NCI-H345 (cell line): ENCODE data around the gene KCNJ13.

Experiments
- DNase-seq: peaks from one replicate; lab custom pipeline; 2025; lab: John Stamatoyannopoulos, UW

The KCNJ13 gene

GRCh38 chr2:232776435-232776834 is at the start of gene KCNJ13:
KCNJ13 (minus strand) TSS chr2:232776565; CDS start chr2:232771362, 5,203 bp downstream.
- no peak for DNase-seq

DNA sequence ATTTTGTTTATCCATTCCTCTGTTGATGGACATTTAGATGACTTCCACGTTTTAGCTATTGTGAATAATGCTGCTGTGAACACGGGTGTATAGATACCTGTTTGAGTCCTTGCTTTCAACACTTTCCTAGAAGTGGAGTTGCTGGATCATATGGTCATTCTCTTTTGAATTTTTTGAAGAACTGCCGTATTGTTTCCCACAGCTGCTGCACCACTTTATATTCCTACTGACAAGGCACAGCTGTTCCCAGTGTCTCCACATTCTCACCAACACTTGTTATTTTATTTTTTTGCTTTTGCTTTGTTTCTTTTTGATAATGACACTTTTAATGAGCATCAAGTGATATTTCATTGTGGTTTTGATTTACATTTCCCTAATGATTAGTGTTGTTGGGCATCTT is 41.4 kb upstream of the KCNJ13 start:
- DNase-seq: no peak

DNA sequence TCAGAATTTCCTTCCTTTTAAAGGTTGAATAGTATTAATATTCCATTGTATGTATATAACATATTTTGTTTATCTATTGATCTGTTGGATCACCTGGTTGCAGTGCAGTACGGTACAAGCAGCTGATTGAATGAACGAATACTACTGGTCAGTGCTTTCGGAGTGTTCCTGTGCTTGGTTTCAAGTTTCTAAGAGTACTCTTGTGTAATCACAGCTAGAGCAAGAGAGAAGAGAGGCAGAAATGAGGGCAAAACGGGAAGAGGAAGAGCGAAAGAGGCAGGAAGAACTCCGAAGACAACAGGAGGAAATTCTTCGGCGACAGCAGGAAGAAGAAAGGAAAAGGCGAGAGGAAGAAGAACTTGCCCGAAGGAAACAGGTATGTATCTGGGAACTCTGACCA is 40.3 kb upstream of the KCNJ13 start:
- no peak for DNase-seq

DNA sequence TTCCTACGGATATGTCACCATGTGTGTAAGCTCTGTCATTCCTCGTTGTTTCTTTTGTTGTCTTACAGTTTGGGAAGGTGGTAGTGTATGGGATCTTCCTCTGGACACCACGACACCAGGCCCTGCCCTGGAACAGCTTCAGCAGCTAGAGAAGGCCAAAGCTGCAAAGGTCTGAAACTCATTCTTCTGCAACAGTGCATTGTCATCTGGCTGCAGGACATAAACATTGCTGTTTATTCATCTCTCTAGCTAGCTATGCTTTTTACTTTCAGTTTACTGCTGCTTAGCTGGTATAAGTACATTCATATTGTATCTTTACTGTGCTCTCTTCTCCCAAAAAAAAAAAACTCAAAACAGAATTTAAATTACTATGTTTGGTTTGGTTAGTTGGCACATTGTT is 39.2 kb upstream of the KCNJ13 start:
- no peak for DNase-seq

DNA sequence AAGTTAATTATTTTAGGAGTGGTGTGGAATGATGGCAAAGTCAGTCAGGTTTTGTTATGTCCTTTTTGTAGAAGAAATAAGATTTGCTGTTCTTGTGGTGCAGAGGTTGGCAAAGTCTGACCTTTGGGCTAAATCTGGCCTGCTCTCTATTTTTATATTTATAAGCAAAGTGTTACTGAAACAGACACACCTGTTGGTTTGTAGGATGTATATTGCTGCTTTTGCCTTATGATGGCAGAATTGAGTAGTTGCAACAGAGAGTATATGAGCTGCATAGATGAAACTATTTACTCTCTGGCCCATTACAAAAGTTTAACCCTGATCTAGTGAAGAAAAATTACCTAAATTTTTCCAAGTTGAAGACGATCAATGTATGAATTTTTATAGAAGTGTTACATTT is 34.1 kb upstream of the KCNJ13 start:
- DNase-seq: no peak

DNA sequence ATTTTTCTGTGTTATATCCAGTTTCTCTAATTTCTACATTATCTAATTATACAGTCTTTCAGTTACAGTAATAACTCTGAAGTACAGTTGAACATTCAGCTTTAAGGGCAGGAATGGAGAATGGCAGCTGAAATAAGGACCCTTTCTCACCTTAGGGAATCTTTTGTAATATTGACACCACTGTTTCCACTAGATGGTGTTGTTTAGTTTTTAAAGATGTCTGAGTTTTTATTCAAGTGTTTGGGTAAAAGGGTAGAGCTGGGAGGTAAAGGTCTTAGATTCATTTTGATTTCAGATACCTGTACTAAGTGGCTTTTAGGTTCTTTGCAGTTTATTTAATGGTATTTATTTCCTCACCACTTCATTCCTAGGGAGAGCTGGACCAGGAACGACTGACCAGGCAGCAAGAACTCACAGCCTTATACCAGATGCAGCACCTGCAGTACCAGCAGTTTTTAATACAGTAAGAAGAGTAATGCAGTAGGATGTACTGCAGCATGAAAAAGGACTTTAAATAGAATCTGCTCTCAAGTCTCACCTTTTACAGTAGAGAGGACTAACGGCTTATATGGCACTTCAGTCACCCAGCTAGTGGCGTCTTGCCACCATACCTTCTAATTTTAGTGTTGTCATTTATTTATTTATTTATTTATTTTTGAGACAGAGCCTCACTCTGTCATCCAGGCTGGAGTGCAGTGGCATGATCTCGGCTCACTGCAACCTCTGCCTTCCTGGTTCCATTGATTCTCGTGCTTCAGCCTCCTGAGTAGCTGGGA is 33.2 kb upstream of the KCNJ13 start:
- DNase-seq: no peak

GRCh38 chr2:232802091-232802490 is 25.7 kb upstream of the KCNJ13 start:
- no peak for DNase-seq

DNA sequence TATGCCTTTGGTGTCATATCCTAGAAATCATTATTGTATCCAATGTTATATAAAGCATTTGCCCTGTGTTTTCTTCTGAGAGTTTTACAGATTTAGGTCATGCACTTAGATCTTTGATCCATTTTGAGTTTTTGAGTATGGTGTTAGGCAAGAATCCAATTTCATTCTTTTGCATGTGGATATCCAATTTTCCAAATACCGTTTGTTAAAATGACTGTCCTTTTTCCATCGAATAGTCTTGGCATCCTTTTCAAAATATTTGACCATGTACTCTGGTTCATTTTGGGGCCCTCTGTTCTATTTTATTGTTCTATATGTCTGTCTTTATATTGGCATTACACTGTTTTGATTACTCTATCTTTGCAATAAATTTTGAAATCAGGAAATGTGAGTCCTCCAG is 23.8 kb upstream of the KCNJ13 start:
- no peak for DNase-seq

DNA sequence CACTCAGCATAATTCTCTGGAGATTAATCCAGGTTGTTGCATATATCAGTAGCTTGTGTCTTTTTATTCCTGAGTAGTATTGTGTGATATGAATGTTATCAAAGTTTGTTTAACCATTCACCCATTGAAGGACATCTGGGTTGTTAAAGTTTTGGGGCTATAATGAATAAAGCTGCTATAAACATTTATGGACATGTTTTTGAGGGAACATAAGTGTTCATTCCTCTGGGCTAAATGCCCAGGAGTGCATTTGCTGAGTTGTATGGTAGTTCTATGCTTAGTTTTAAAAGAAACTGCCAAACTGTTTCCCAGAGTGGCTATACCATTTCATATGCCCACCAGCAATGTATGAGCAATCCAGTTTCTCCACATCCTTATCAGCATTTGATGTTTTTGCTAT is 21.8 kb upstream of the KCNJ13 start:
- DNase-seq: no peak

- no peak for DNase-seq
Observed at GRCh38 chr2:232795920-232796319, 19.6 kb upstream of the KCNJ13 start.

- no peak for DNase-seq
Observed at GRCh38 chr2:232794981-232795380, 18.6 kb upstream of the KCNJ13 start.

DNA sequence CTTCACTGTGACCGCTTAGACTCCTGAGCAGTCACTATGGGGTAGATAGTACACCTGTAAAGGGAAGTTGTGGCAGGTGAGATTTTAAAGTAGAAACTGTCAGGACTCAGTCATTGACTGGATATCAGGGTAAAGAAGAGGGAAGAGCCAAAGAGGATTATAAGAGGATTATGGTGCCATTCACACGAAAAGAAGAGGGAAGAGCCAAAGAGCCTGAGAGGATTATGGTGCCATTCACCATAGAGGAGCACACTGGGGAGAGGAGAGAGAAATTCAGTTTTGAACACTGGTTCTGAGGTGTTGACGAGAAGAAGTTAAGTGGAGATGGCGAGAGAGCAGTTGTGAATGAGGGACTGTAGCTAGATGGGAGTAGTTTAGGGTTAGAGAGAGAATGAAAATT is 16.9 kb upstream of the KCNJ13 start:
- DNase-seq: no peak

GRCh38 chr2:232791518-232791917 is 15.2 kb upstream of the KCNJ13 start:
- DNase-seq: no peak

DNA sequence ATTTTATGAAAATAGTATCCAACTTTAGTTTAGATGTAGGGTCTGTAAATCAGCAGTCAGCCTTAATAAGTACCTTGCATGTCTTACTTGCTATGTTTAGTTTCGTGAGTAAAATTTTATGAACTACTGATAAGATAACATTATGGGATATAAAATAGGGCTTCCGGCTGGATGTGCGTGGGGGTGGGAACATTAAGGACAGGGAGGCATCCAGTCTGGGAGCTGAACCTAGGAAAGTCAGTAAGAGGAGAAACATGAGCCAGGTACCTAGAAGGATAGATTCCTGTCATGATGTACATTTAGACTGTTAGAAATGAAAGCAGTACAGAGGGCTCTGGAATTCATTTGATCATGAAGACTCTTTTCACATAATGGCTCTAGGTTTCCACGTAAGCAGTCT is 12.7 kb upstream of the KCNJ13 start:
- DNase-seq: no peak

DNA sequence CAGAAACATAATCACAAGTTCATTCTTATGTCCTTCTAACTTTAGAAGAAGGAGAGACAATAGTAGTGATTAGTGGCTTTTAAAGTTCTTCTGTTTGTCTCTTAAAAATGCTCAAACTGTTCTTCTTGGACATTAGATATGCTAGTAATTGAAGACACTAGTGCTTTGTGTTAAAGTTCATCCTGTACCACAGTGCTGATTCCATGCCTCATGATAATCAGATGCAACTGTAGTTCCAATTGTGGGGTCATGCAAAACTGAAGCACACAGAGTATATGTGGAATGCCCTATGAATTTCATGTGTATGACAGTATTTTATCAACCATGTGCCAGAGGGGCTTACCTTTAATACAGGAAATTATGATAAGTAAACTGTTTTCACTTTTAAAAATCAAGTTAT is 11.4 kb upstream of the KCNJ13 start:
- DNase-seq: no peak

DNA sequence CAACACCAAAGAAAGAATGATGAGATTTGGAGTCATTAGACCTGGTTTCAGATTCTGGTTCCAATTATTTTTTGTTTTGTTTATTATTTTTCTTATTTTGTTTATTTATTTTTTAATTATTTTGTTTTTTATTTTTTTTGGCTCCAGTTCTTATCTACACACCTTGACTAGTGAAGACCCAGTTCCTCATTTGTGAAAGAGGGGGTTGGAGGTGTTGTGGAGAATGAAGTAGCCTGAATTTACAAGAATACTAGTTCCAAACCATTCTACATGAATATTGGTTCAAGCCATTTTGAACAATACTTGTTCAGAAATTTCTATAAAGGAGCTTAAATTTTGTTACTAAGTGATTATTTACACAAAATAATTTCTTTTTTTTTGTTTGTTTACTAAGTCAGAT is 6.9 kb upstream of the KCNJ13 start:
- DNase-seq: no peak

DNA sequence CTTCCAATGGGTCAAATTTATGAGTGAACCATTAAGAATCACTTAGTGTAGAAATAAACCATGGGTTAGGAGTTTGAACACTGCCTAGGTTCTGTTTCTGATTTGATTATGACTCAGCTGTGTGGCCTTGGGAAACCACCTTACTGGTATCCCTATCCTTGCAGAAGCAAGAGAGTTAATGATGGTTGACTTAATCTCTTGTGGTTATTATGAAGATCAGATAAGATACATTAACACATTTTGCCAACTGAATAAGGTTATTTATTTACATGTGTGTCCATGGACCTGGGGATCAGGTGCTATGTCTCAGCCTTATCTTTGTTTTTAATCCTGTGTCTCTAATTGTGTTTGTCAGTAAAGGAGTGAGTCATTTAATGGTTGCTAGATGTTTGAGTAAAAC is 5.4 kb upstream of the KCNJ13 start:
- DNase-seq: no peak

- DNase-seq: no peak
Observed at GRCh38 chr2:232779934-232780333, 3.6 kb upstream of the KCNJ13 start.

- no peak for DNase-seq
Observed at GRCh38 chr2:232779465-232779864, 3.1 kb upstream of the KCNJ13 start.

- no peak for DNase-seq
Observed at GRCh38 chr2:232777276-232777675, 911 bp upstream of the KCNJ13 start.

DNA sequence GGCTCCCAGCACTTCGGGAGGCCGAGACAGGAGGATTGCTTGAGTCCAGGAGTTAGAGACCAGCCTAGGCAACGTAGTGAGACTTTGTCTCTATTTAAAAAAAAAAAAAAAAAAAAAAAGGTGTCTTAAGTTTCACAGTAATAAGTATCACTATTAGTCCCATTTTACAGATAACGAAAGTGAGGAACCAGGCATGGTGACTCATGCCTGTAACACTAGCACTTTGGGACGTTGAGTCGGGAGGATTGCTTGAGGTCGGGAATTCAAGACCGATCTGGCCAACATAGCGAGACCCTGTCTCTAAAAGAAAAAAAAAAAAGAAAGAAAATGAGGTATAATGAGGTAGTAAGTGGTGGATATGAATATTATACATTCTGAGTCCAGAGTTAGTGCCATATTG is 2.5 kb downstream of the KCNJ13 start:
- DNase-seq: no peak

GRCh38 chr2:232772531-232772930 is 3.8 kb downstream of the KCNJ13 start:
- no peak for DNase-seq

DNA sequence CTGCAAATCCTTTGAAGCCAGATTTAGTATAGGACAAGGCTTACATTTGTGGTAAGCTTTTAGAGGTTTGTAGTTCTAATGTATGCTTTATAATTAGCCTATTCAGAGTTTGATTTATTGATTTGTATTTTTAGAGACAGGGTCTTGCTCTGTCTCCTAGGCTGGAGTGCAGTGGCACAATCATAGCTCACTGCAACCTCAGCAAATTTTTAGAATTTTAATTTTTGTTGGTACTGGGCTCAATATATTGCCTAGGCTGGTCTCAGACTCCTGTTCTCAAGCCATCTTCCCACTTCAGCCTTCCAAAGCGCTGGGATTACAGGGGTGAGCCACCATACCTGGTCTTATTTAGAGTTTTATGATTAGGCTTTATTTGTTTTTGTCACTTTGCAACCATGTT is 4.5 kb downstream of the KCNJ13 start:
- no peak for DNase-seq

- DNase-seq: no peak
Observed at GRCh38 chr2:232770207-232770606, 6.2 kb downstream of the KCNJ13 start.
